Natural killer cell (primary cell): ENCODE measurements around the gene FKBP11. TPM values are rescaled to one million over a fixed set of nuclear protein-coding genes. Genes with fewer than 3 reads are reported as not detected.
A peak's percentile ranks its signal among the peaks of the same experiment; 100 is the strongest.

Source experiments
- ATAC-seq, 3 donors: fragments of 150-1000 bp in 2 of 3; fragments of 200-7000 bp in 1 of 3; cut with Tn5 transposase; 1 replicate in 1 of 3; 2 replicates in 2 of 3; pipeline ENCODE4 v1.10.0; 2021; ENCODE audit warnings: mild to moderate bottlenecking in 2 of 3, moderate library complexity in 2 of 3
- DNase-seq, 2 donors: peaks; one replicate each; pipeline versions ENCODE4 v3.0.0 to v3.0.0-alpha.2; 2013 to 2021; ENCODE audit warnings: mixed read lengths in 1 of 2
- H3K27ac ChIP-seq: one replicate; pipeline ENCODE4 v1.5.1; 2013; ENCODE audit warnings: mild to moderate bottlenecking, low read length
- H3K27me3 ChIP-seq: one replicate; pipeline ENCODE4 v1.6.1; 2013; ENCODE audit warnings: low read length; ENCODE audit not compliant: control insufficient read depth, insufficient read depth
- H3K36me3 ChIP-seq: one replicate; pipeline ENCODE4 v1.6.1; 2013; ENCODE audit warnings: low read length; ENCODE audit not compliant: control insufficient read depth, insufficient read depth
- H3K4me1 ChIP-seq: one replicate; pipeline ENCODE4 v1.6.1; 2013; ENCODE audit warnings: low read length; ENCODE audit not compliant: control insufficient read depth, insufficient read depth
- H3K4me3 ChIP-seq: one replicate; pipeline ENCODE4 v1.5.1; 2013; ENCODE audit warnings: low read length
- H3K9me3 ChIP-seq: one replicate; pipeline ENCODE4 v1.6.1; 2013; ENCODE audit warnings: low read length; ENCODE audit not compliant: control insufficient read depth, insufficient read depth
- H3K27ac Mint-ChIP-seq, 2 donors: one replicate each; pipeline ENCODE4 v1.8.0; 2022; ENCODE audit warnings: mild to moderate bottlenecking in 2 of 2, mixed read lengths in 2 of 2, moderate library complexity in 1 of 2
- H3K27me3 Mint-ChIP-seq, 2 donors: one replicate each; pipeline ENCODE4 v1.8.0; 2022; ENCODE audit warnings: low read depth in 2 of 2, mixed read lengths in 2 of 2
- H3K36me3 Mint-ChIP-seq: one replicate; pipeline ENCODE4 v1.8.0; 2022; ENCODE audit warnings: mixed read lengths
- H3K4me1 Mint-ChIP-seq, 2 donors: one replicate each; pipeline ENCODE4 v1.8.0; 2022; ENCODE audit warnings: mixed read lengths in 2 of 2
- H3K4me3 Mint-ChIP-seq: one replicate; pipeline ENCODE4 v1.8.0; 2022; ENCODE audit warnings: mild to moderate bottlenecking, moderate library complexity, mixed read lengths
- H3K9me3 Mint-ChIP-seq, 2 donors: one replicate each; pipeline ENCODE4 v1.8.0; 2022; ENCODE audit warnings: mixed read lengths in 2 of 2
- CTCF ChIP-seq: fragments of 200-600 bp; IDR thresholded peaks from one replicate; pipeline ENCODE4 v1.8.0; 2022; ENCODE audit warnings: antibody characterized with exemption
- WGBS: methylation state at CpG from one replicate; pipeline ENCODE4 v1.1.7; 2013; ENCODE audit warnings: missing lambda C conversion rate; ENCODE audit not compliant: insufficient coverage; 5-methylcytosine and 5-hydroxymethylcytosine counted together
- intact Hi-C: fragments of 100-400 bp; cut with micrococcal nuclease; formaldehyde crosslinking; loops from one replicate; pipeline ENCODE4 v1.14.2; 2022
- total RNA-seq, 4 donors: library from RNA; stranded (reverse); fragments of 120-200 nt in 1 of 4; gene quantifications; one replicate each; pipeline versions ENCODE4 v1.2.3 to v1.2.4, GENCODE V29; 2013 to 2022

FKBP11 gene
- total RNA-seq, 3 donors from 2014 or later (not counting 1 experiment from before 2014, with no cell fraction given): 156 to 228 (median 218) TPM

DNA sequence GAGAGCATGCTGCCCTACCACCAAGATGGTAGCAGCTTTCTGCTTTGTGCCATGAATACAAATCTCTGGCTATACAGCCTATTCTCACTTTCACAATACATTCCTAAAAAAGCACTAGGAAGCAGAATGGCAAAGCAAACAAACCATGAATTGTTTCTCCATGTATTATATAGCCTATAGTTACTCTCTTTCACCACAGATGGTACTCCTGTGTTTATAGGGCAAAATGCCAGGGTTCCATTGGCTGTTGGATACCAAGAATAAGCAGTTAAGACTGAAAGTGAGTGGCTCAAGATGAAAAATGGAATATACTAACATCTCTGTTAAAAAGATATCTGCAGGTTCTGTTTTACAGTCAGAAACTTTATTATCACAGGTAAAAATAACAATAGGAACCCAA is 20.9 kb upstream of the FKBP11 start:
- Histone ChIP-seq H3K27me3 (no peaks in the 10 kb centered on the region), H3K36me3 (peaks cover 5% of the 10 kb centered on the region), H3K9me3 (no peaks in the 10 kb centered on the region), H3K27ac (no peak overlapping the region), H3K4me1 (no peaks in the 10 kb centered on the region), H3K4me3 (no peak overlapping the region)
- DNase-seq (no peak), ATAC-seq (no peak)
- H3K9me3 Mint-ChIP-seq: no peaks in the 10 kb centered on the region
- no peaks in the 10 kb centered on the region for H3K27me3 Mint-ChIP-seq
- H3K27ac Mint-ChIP-seq: no peak overlapping the region
- H3K4me3 Mint-ChIP-seq: no peak overlapping the region
- no peaks in the 10 kb centered on the region for H3K36me3 Mint-ChIP-seq
- intact Hi-C loops: no loop called here
- TF ChIP-seq CTCF: no peak
- H3K4me1 Mint-ChIP-seq: peaks cover 10 to 27% of the 10 kb centered on the region in 2 donors

GRCh38 chr12:48943221-48943620 is 17.9 kb upstream of the FKBP11 start:
- no peaks in the 10 kb centered on the region for H3K36me3 Mint-ChIP-seq

GRCh38 chr12:48940181-48940580 is 14.9 kb upstream of the FKBP11 start:
- Mint-ChIP-seq H3K4me3 (no peak overlapping the region), H3K36me3 (peaks cover 6% of the 10 kb centered on the region), H3K9me3 (no peaks in the 10 kb centered on the region), H3K27ac (peak overlapping the region in 1 of 2 donors; percentile 21), H3K4me1 (peaks cover 21 to 26% of the 10 kb centered on the region in 2 donors), H3K27me3 (no peaks in the 10 kb centered on the region)
- no peak for TF ChIP-seq CTCF
- no peak overlapping the region for H3K4me3 ChIP-seq
- intact Hi-C loops: no loop called here
- no peaks in the 10 kb centered on the region for H3K27me3 ChIP-seq
- H3K4me1 ChIP-seq: peaks cover 15% of the 10 kb centered on the region
- 32% methylated on average over 3 of the region's 3 CpGs for WGBS
- DNase-seq (no peak), ATAC-seq (no peak)
- H3K9me3 ChIP-seq: no peaks in the 10 kb centered on the region
- peaks cover 38% of the 10 kb centered on the region for H3K36me3 ChIP-seq
- H3K27ac ChIP-seq: no peak overlapping the region

More at GRCh38 chr12:48943221-48943620, 17.9 kb upstream of the FKBP11 start:
- Histone ChIP-seq H3K27ac (no peak overlapping the region), H3K27me3 (no peaks in the 10 kb centered on the region), H3K4me3 (no peak overlapping the region), H3K9me3 (no peaks in the 10 kb centered on the region), H3K36me3 (peaks cover 23% of the 10 kb centered on the region), H3K4me1 (peaks cover 3% of the 10 kb centered on the region)
- H3K4me3 Mint-ChIP-seq: no peak overlapping the region
- no peak overlapping the region for H3K27ac Mint-ChIP-seq
- DNase-seq: no peak
- H3K27me3 Mint-ChIP-seq: no peaks in the 10 kb centered on the region
- no peaks in the 10 kb centered on the region for H3K9me3 Mint-ChIP-seq
- WGBS: 100% methylated on average over 1 of the region's 4 CpGs
- TF ChIP-seq CTCF: no peak
- peaks cover 10 to 22% of the 10 kb centered on the region in 2 donors for H3K4me1 Mint-ChIP-seq
- ATAC-seq: no peak
- intact Hi-C loops: no loop called here

GRCh38 chr12:48938805-48939204 is 13.5 kb upstream of the FKBP11 start:
- Mint-ChIP-seq H3K27ac (peak overlapping the region in 1 of 2 donors; percentile 35), H3K36me3 (peaks cover 6% of the 10 kb centered on the region), H3K4me3 (no peak overlapping the region), H3K9me3 (no peaks in the 10 kb centered on the region), H3K27me3 (no peaks in the 10 kb centered on the region), H3K4me1 (peaks cover 34 to 36% of the 10 kb centered on the region in 2 donors)
- WGBS: 75% methylated on average over 7 of the region's 7 CpGs
- H3K36me3 ChIP-seq: peaks cover 38% of the 10 kb centered on the region
- no peaks in the 10 kb centered on the region for H3K9me3 ChIP-seq
- ATAC-seq (no peak), DNase-seq (no peak)
- intact Hi-C loops: no loop called here
- no peak overlapping the region for H3K4me3 ChIP-seq
- TF ChIP-seq CTCF: no peak
- peaks cover 29% of the 10 kb centered on the region for H3K4me1 ChIP-seq
- no peak overlapping the region for H3K27ac ChIP-seq
- no peaks in the 10 kb centered on the region for H3K27me3 ChIP-seq
